GM23338 (cell line): Measurements from ENCODE around the gene HDAC8. TPM values are rescaled to one million over a fixed set of nuclear protein-coding genes. Genes with fewer than 3 reads are reported as not detected.

Source experiments
- ATAC-seq: fragments of 200-7000 bp; cut with Tn5 transposase; 3 replicates; pipeline ENCODE4 v1.9.1; 2020
- DNase-seq: peaks from one replicate; pipeline ENCODE4 v3.0.0-alpha.2; 2015; ENCODE audit warnings: low spot score
- H2AFZ ChIP-seq: fragments of 200-600 bp; sonication (generic); 2 replicates; pipeline ENCODE4 v1.8.0; 2016; ENCODE audit warnings: antibody characterized with exemption, mild to moderate bottlenecking, moderate library complexity
- H3F3A ChIP-seq: fragments of 200-600 bp; sonication (generic); replicated peaks from 2 replicates; pipeline ENCODE4 v1.8.0; 2017; ENCODE audit warnings: antibody characterized with exemption, mixed run types, low read depth
- H3K27ac ChIP-seq: fragments of 200-600 bp; sonication (generic); 2 replicates; pipeline ENCODE4 v1.6.1; 2016; ENCODE audit warnings: low read depth
- H3K27me3 ChIP-seq: fragments of 200-600 bp; sonication (generic); 2 replicates; pipeline ENCODE4 v1.8.0; 2016; ENCODE audit warnings: mild to moderate bottlenecking, mixed run types, moderate library complexity; ENCODE audit not compliant: insufficient read depth
- H3K36me3 ChIP-seq: fragments of 200-600 bp; sonication (generic); 2 replicates; pipeline ENCODE4 v1.8.0; 2016; ENCODE audit warnings: mild to moderate bottlenecking; ENCODE audit not compliant: insufficient read depth
- H3K4me1 ChIP-seq: fragments of 200-600 bp; sonication (generic); 2 replicates; pipeline ENCODE4 v1.8.0; 2016; ENCODE audit warnings: mild to moderate bottlenecking, moderate library complexity; ENCODE audit not compliant: insufficient read depth
- H3K4me2 ChIP-seq: fragments of 200-600 bp; sonication (generic); 2 replicates; pipeline ENCODE4 v1.7.1; 2017; ENCODE audit warnings: mixed run types
- H3K4me3 ChIP-seq: fragments of 200-600 bp; sonication (generic); 2 replicates; pipeline ENCODE4 v1.6.1; 2016; ENCODE audit warnings: mixed run types
- H3K79me2 ChIP-seq: fragments of 200-600 bp; sonication (generic); replicated peaks from 2 replicates; pipeline ENCODE4 v1.8.0; 2017; ENCODE audit warnings: mild to moderate bottlenecking; ENCODE audit not compliant: insufficient read depth
- H3K9me2 ChIP-seq: fragments of 200-600 bp; sonication (generic); 2 replicates; pipeline ENCODE4 v1.8.0; 2017; ENCODE audit not compliant: insufficient read depth
- H4K20me1 ChIP-seq: fragments of 200-600 bp; sonication (generic); replicated peaks from 2 replicates; pipeline ENCODE4 v1.8.0; 2017; ENCODE audit warnings: mild to moderate bottlenecking; ENCODE audit not compliant: insufficient read depth
- H3K27ac Mint-ChIP-seq: 2 replicates; pipeline ENCODE4 v1.8.0; 2020; ENCODE audit warnings: inconsistent platforms, mild to moderate bottlenecking, moderate library complexity, mixed read lengths
- H3K27me3 Mint-ChIP-seq: 3 replicates; pipeline ENCODE4 v1.8.0; 2022; ENCODE audit warnings: low read depth, mild to moderate bottlenecking, moderate library complexity, mixed read lengths, inconsistent platforms; ENCODE audit not compliant: insufficient read depth, poor library complexity
- H3K36me3 Mint-ChIP-seq: 3 replicates; pipeline ENCODE4 v1.8.0; 2021; ENCODE audit warnings: low read depth, mild to moderate bottlenecking, inconsistent platforms, moderate library complexity, mixed read lengths
- H3K4me1 Mint-ChIP-seq: 3 replicates; pipeline ENCODE4 v1.8.0; 2020; ENCODE audit warnings: mild to moderate bottlenecking, inconsistent platforms, mixed read lengths
- H3K4me3 Mint-ChIP-seq: 3 replicates; pipeline ENCODE4 v1.8.0; 2021; ENCODE audit warnings: moderate library complexity, mild to moderate bottlenecking, inconsistent platforms, mixed read lengths
- H3K9me3 Mint-ChIP-seq: 3 replicates; pipeline ENCODE4 v1.8.0; 2020; ENCODE audit warnings: moderate library complexity, mild to moderate bottlenecking, inconsistent platforms, mixed read lengths
- CREB1 ChIP-seq: fragments of 250-450 bp; sonication (Bioruptor Pico); IDR thresholded peaks from 2 replicates; pipeline ENCODE4 v1.5.0; 2020; ENCODE audit warnings: low read depth, mild to moderate bottlenecking, moderate library complexity
- ETS1 ChIP-seq: IDR thresholded peaks from 2 replicates; pipeline ENCODE4 v1.6.1; 2016; ENCODE audit warnings: antibody characterized with exemption
- EZH2 ChIP-seq: fragments of 200-600 bp; sonication (generic); IDR thresholded peaks from one replicate; pipeline ENCODE4 v1.8.0; 2017; ENCODE audit warnings: antibody characterized with exemption, mild to moderate bottlenecking, low read depth; ENCODE audit not compliant: unreplicated experiment
- JUNB ChIP-seq: IDR thresholded peaks from one replicate; pipeline ENCODE4 v1.6.1; 2016; ENCODE audit warnings: antibody characterized with exemption; ENCODE audit not compliant: unreplicated experiment
- NANOG ChIP-seq: IDR thresholded peaks from 2 replicates; pipeline ENCODE4 v1.6.1; 2016; ENCODE audit warnings: antibody characterized with exemption, borderline replicate concordance
- REST ChIP-seq: IDR thresholded peaks from one replicate; pipeline ENCODE4 v1.6.1; 2018; ENCODE audit warnings: antibody characterized with exemption; ENCODE audit not compliant: unreplicated experiment
- STAT1 ChIP-seq: IDR thresholded peaks from one replicate; pipeline ENCODE4 v1.6.1; 2016; ENCODE audit warnings: antibody characterized with exemption; ENCODE audit not compliant: unreplicated experiment
- ZNF331 ChIP-seq: fragments of 250-450 bp; sonication (Bioruptor Pico); IDR thresholded peaks from 2 replicates; pipeline ENCODE4 v1.5.0; 2020; ENCODE audit warnings: low read depth, mild to moderate bottlenecking, moderate library complexity
- ZNF462 ChIP-seq: fragments of 250-450 bp; sonication (Bioruptor Pico); IDR thresholded peaks from 2 replicates; pipeline ENCODE4 v1.5.0; 2020; ENCODE audit warnings: mild to moderate bottlenecking, moderate library complexity
- polyA plus RNA-seq: library from polyadenylated mRNA; unstranded; fragments of >200 nt; fragmentation: Nextera tagmentation; extraction: Ambion mirVana; gene quantifications from 2 replicates; pipeline ENCODE4 v1.2.1, GENCODE V29; 2016
- total RNA-seq: library from RNA; depleted of rRNA; stranded (reverse); fragments of >200 nt; shearing (Covaris generic); gene quantifications from 2 replicates; pipeline ENCODE4 v1.2.3, GENCODE V29; 2014

HDAC8 gene
- total and polyA plus RNA-seq, 2 experiments from 2014 or later: 21.6 to 28.7 TPM

GRCh38 chrX:72568406-72569092, 4.1 kb downstream of the HDAC8 start:
- H3K9me2 ChIP-seq: no peaks in the 10 kb centered on the region
- H4K20me1 ChIP-seq: no peaks in the 10 kb centered on the region
- no peak overlapping the region for H3K4me3 Mint-ChIP-seq
- no peak for TF ChIP-seq JUNB
- no peak for TF ChIP-seq EZH2
- TF ChIP-seq ZNF462 (CRISPR knock-in tag): no peak
- no peak for TF ChIP-seq ZNF331 (CRISPR knock-in tag)
- TF ChIP-seq ETS1: no peak
- TF ChIP-seq CREB1: no peak
- no peak for TF ChIP-seq STAT1
- no peak for TF ChIP-seq NANOG
- no peak for TF ChIP-seq REST
- H3K36me3 ChIP-seq: no peaks in the 10 kb centered on the region
- no peaks in the 10 kb centered on the region for H3K4me1 ChIP-seq
- H3K4me2 ChIP-seq: no peak overlapping the region
- ATAC-seq: no peak
- DNase-seq: no peak
- no peak overlapping the region for H3K27ac ChIP-seq
- H3K4me3 ChIP-seq: no peak overlapping the region
- H3K27me3 Mint-ChIP-seq: no peaks in the 10 kb centered on the region
- no peaks in the 10 kb centered on the region; the same call in 2 of the 3 replicates for H3K4me1 Mint-ChIP-seq
- no peaks in the 10 kb centered on the region for H3K9me3 Mint-ChIP-seq
- no peaks in the 10 kb centered on the region for H3K27me3 ChIP-seq
- no peak overlapping the region for H2AFZ ChIP-seq
- H3F3A ChIP-seq: no peaks in the 10 kb centered on the region
- H3K27ac Mint-ChIP-seq: no peak overlapping the region
- H3K79me2 ChIP-seq: 0 out of 2 replicates have a peak, but pooled peaks cover 4% of the 10 kb centered on the region
- H3K36me3 Mint-ChIP-seq: peaks cover 25% of the 10 kb centered on the region; the same call in 2 of the 3 replicates
